IMR-90 (cell line): ENCODE measurements around the gene PBX3. TPM values are rescaled to one million over a fixed set of nuclear protein-coding genes. Genes with fewer than 3 reads are reported as not detected.

Experiments used
- ATAC-seq: fragments of 200-7000 bp; cut with Tn5 transposase; 2 replicates; pipeline ENCODE4 v1.9.1; 2020; ENCODE audit warnings: low read depth, mild to moderate bottlenecking, moderate library complexity
- BruUV-seq: library from RNA; stranded (reverse); fragments of 400-500 nt; replicated peaks from 2 replicates; lab custom pipeline; 2021; lab: Mats Ljungman, UMichigan
- CTCF ChIA-PET: fragments of 300-600 bp; formaldehyde crosslinking; extraction: SDS; loops from one replicate; lab custom pipeline; 2021; ENCODE audit warnings: antibody characterized with exemption; lab: Yijun Ruan, JAX
- POLR2A ChIA-PET: fragments of 300-600 bp; sonication (Branson Sonifier 250); formaldehyde crosslinking; loops from one replicate; lab custom pipeline; 2022; ENCODE audit warnings: antibody characterized with exemption; ENCODE audit not compliant: unreplicated experiment; lab: Charles Lee
- DNase-seq: peaks from one replicate; pipeline ENCODE4 v3.0.0; 2013
- H2AFZ ChIP-seq: replicated peaks from 2 replicates; pipeline ENCODE3; 2013; ENCODE audit warnings: low read length, mild to moderate bottlenecking; ENCODE audit not compliant: poor library complexity
- H2AK5ac ChIP-seq: 2 replicates; pipeline ENCODE4 v1.6.1; 2013; ENCODE audit warnings: low read depth, low read length, inconsistent platforms
- H2AK9ac ChIP-seq: replicated peaks from 2 replicates; pipeline ENCODE3; 2013; ENCODE audit warnings: mild to moderate bottlenecking, low read depth, low read length, moderate library complexity; ENCODE audit not compliant: poor library complexity
- H2BK120ac ChIP-seq: 2 replicates; pipeline ENCODE4 v1.6.1; 2013; ENCODE audit warnings: low read depth, low read length, inconsistent platforms
- H2BK15ac ChIP-seq: 3 replicates; pipeline ENCODE4 v1.6.1; 2013; ENCODE audit warnings: low read depth, low read length, inconsistent platforms
- H2BK20ac ChIP-seq: 2 replicates; pipeline ENCODE4 v1.6.1; 2013; ENCODE audit warnings: low read depth, mild to moderate bottlenecking, inconsistent platforms, low read length, moderate library complexity
- H2BK5ac ChIP-seq: 2 replicates; pipeline ENCODE4 v1.6.1; 2013; ENCODE audit warnings: mild to moderate bottlenecking, low read depth, low read length, inconsistent platforms; ENCODE audit not compliant: poor library complexity, severe bottlenecking
- H3K14ac ChIP-seq: replicated peaks from 2 replicates; pipeline ENCODE4 v1.6.1; 2013; ENCODE audit warnings: low read depth, low read length, inconsistent platforms
- H3K18ac ChIP-seq: 2 replicates; pipeline ENCODE4 v1.6.1; 2013; ENCODE audit warnings: low read depth, low read length, control low read depth
- H3K23ac ChIP-seq: 2 replicates; pipeline ENCODE4 v1.6.1; 2013; ENCODE audit warnings: low read depth, low read length, inconsistent platforms
- H3K27ac ChIP-seq: 2 replicates; pipeline ENCODE4 v1.5.1; 2013; ENCODE audit warnings: mild to moderate bottlenecking, control low read depth, low read length; ENCODE audit not compliant: insufficient read depth
- H3K27me3 ChIP-seq: 2 replicates; pipeline ENCODE4 v1.6.1; 2013; ENCODE audit warnings: low read length; ENCODE audit not compliant: control insufficient read depth, insufficient read depth
- H3K36me3 ChIP-seq: 2 replicates; pipeline ENCODE4 v1.6.1; 2013; ENCODE audit warnings: low read length, mixed read lengths; ENCODE audit not compliant: control insufficient read depth, insufficient read depth
- H3K4ac ChIP-seq: 2 replicates; pipeline ENCODE4 v1.6.1; 2013; ENCODE audit warnings: low read depth, low read length, inconsistent platforms
- H3K4me1 ChIP-seq: 2 replicates; pipeline ENCODE4 v1.6.1; 2013; ENCODE audit warnings: low read length, mixed read lengths; ENCODE audit not compliant: control insufficient read depth, insufficient read depth
- H3K4me2 ChIP-seq: 2 replicates; pipeline ENCODE4 v1.6.1; 2013; ENCODE audit warnings: low read depth, mild to moderate bottlenecking, control low read depth, low read length, moderate library complexity
- H3K4me3 ChIP-seq: 2 replicates; pipeline ENCODE4 v1.5.1; 2013; ENCODE audit warnings: low read depth, mild to moderate bottlenecking, control low read depth, low read length, moderate library complexity; ENCODE audit not compliant: insufficient read depth
- H3K56ac ChIP-seq: 2 replicates; pipeline ENCODE4 v1.6.1; 2013; ENCODE audit warnings: low read length, inconsistent platforms; ENCODE audit not compliant: insufficient read depth; ENCODE audit errors: extremely low read depth
- H3K79me1 ChIP-seq, 2 experiments: 2 replicates each; pipeline ENCODE4 v1.6.1; 2013; ENCODE audit warnings: low read length in 2 of 2, inconsistent platforms in 1 of 2, low read depth in 1 of 2
- H3K9ac ChIP-seq: 2 replicates; pipeline ENCODE4 v1.6.1; 2013; ENCODE audit warnings: low read depth, low read length, control low read depth
- H3K9me1 ChIP-seq: 2 replicates; pipeline ENCODE4 v1.6.1; 2013; ENCODE audit warnings: low read length, inconsistent platforms; ENCODE audit not compliant: insufficient read depth
- H3K9me3 ChIP-seq: 2 replicates; pipeline ENCODE4 v1.6.1; 2013; ENCODE audit warnings: low read length; ENCODE audit not compliant: control insufficient read depth, insufficient read depth
- H4K20me1 ChIP-seq: 2 replicates; pipeline ENCODE4 v1.6.1; 2013; ENCODE audit warnings: low read length, inconsistent platforms; ENCODE audit not compliant: insufficient read depth
- H4K5ac ChIP-seq: 2 replicates; pipeline ENCODE4 v1.6.1; 2013; ENCODE audit warnings: mild to moderate bottlenecking, low read depth, low read length, control low read depth
- H4K8ac ChIP-seq, 2 experiments: 2 replicates each; pipeline ENCODE4 v1.6.1; 2013; ENCODE audit warnings: low read depth in 2 of 2, low read length in 2 of 2, control low read depth in 1 of 2, inconsistent platforms in 1 of 2
- H4K91ac ChIP-seq: 2 replicates; pipeline ENCODE4 v1.6.1; 2013; ENCODE audit warnings: low read depth, low read length, inconsistent platforms; ENCODE audit not compliant: insufficient read depth
- BHLHE40 ChIP-seq: fragments of 150-350 bp; IDR thresholded peaks from 2 replicates; pipeline ENCODE4 v1.6.1; 2016; ENCODE audit warnings: mild to moderate bottlenecking, low read depth, low read length
- CEBPB ChIP-seq: IDR thresholded peaks from 2 replicates; pipeline ENCODE4 v1.6.1; 2012; ENCODE audit warnings: low read depth, low read length, improper control_type of control experiment
- CHD1 ChIP-seq: IDR thresholded peaks from 2 replicates; pipeline ENCODE4 v1.6.1; 2012; ENCODE audit warnings: low read depth, low read length, improper control_type of control experiment
- CTCF ChIP-seq: conservative IDR thresholded peaks from 2 replicates; pipeline ENCODE4 v1.5.1; 2012; ENCODE audit warnings: mild to moderate bottlenecking, low read depth, low read length, improper control_type of control experiment
- ELK1 ChIP-seq: fragments of 150-350 bp; IDR thresholded peaks from 2 replicates; pipeline ENCODE4 v1.6.1; 2016; ENCODE audit warnings: low read depth, mild to moderate bottlenecking, low read length, moderate library complexity, borderline replicate concordance
- FOS ChIP-seq: fragments of 150-350 bp; IDR thresholded peaks from 2 replicates; pipeline ENCODE4 v1.6.1; 2016; ENCODE audit warnings: low read depth, low read length
- MAFK ChIP-seq: IDR thresholded peaks from 2 replicates; pipeline ENCODE4 v1.6.1; 2012; ENCODE audit warnings: low read depth, low read length, improper control_type of control experiment
- MAZ ChIP-seq: IDR thresholded peaks from 2 replicates; pipeline ENCODE4 v1.6.1; 2012; ENCODE audit warnings: low read depth, mild to moderate bottlenecking, low read length, improper control_type of control experiment, moderate library complexity, borderline replicate concordance
- MXI1 ChIP-seq: IDR thresholded peaks from 2 replicates; pipeline ENCODE4 v1.6.1; 2012; ENCODE audit warnings: low read depth, mild to moderate bottlenecking, low read length, moderate library complexity, borderline replicate concordance
- NFE2L2 ChIP-seq: fragments of 150-350 bp; IDR thresholded peaks from 2 replicates; pipeline ENCODE4 v1.6.1; 2016; ENCODE audit warnings: low read depth, mild to moderate bottlenecking, low read length
- POLR2A ChIP-seq: IDR thresholded peaks from 2 replicates; pipeline ENCODE4 v1.6.1; 2012; ENCODE audit warnings: mild to moderate bottlenecking, low read depth, low read length
- RAD21 ChIP-seq: IDR thresholded peaks from 2 replicates; pipeline ENCODE4 v1.6.1; 2012; ENCODE audit warnings: low read length, improper control_type of control experiment
- RCOR1 ChIP-seq: IDR thresholded peaks from 2 replicates; pipeline ENCODE4 v1.6.1; 2012; ENCODE audit warnings: mild to moderate bottlenecking, low read length, improper control_type of control experiment; ENCODE audit not compliant: insufficient replicate concordance
- RFX5 ChIP-seq: IDR thresholded peaks from 2 replicates; pipeline ENCODE4 v1.8.0; 2012; ENCODE audit warnings: low read depth, mild to moderate bottlenecking, low read length, moderate library complexity
- SMC3 ChIP-seq: fragments of 150-350 bp; IDR thresholded peaks from 2 replicates; pipeline ENCODE4 v1.6.1; 2016; ENCODE audit warnings: low read depth, mild to moderate bottlenecking, antibody characterized with exemption, low read length, moderate library complexity
- USF2 ChIP-seq: fragments of 150-350 bp; IDR thresholded peaks from 2 replicates; pipeline ENCODE4 v1.6.1; 2017; ENCODE audit warnings: mild to moderate bottlenecking, antibody characterized with exemption, low read length, low read depth
- WGBS, 2 experiments: methylation state at CpG; one replicate each; pipeline versions ENCODE4 v1.1.5 to v1.1.7; 2013; ENCODE audit warnings: missing lambda C conversion rate in 2 of 2; ENCODE audit not compliant: insufficient read length in 1 of 2; ENCODE audit errors: extremely low coverage in 2 of 2; 5-methylcytosine and 5-hydroxymethylcytosine counted together
- dilution Hi-C: fragments of 300-500 bp; cut with HindIII; formaldehyde crosslinking; loops from one replicate; pipeline ENCODE4 v1.14.3; 2018; ENCODE audit warnings: low sequenced_read_pairs; ENCODE audit not compliant: unreplicated experiment
- in situ Hi-C: fragments of 300-500 bp; cut with MboI; formaldehyde crosslinking; loops from 3 replicates; pipeline ENCODE4 v1.14.3; 2019; ENCODE audit warnings: low sequenced_read_pairs, inconsistent platforms, mixed read lengths
- intact Hi-C: fragments of 100-400 bp; cut with micrococcal nuclease; formaldehyde crosslinking; loops from 2 replicates; pipeline ENCODE4 v1.10.0; 2022
- polyA plus RNA-seq, 3 experiments: library from polyadenylated mRNA; depleted of rRNA; stranded (reverse); fragments of >200 nt; gene quantifications; 2 replicates each; pipeline ENCODE4 v1.2.3, GENCODE V29; 2012; ENCODE audit warnings: low replicate concordance in 1 of 3
- total RNA-seq: library from RNA; depleted of rRNA; stranded (reverse); fragments of >200 nt; gene quantifications from 2 replicates; pipeline ENCODE4 v1.2.3, GENCODE V29; 2012

PBX3 gene
- total and polyA plus RNA-seq, 2 of the 4 experiments (the other 2 are of a cell fraction): 12.0 to 15.6 TPM

- WGBS, 2 experiments: no CpG with 5 or more reads among the region's 4 CpGs
Measured at GRCh38 chr9:125948887-125949596, 201.9 kb downstream of the PBX3 start.

More at GRCh38 chr9:125948887-125949596, 201.9 kb downstream of the PBX3 start:
- no peak overlapping the region for H2BK120ac ChIP-seq
- H3K56ac ChIP-seq: no peak overlapping the region
- H3K18ac ChIP-seq: no peak overlapping the region
- H2AFZ ChIP-seq: no peak overlapping the region
- no peak overlapping the region for H4K8ac ChIP-seq
- H3K79me1 ChIP-seq: no peaks in the 10 kb centered on the region
- TF ChIP-seq MAFK: no peak
- no peak for TF ChIP-seq ELK1
- no peak for TF ChIP-seq CTCF
- no peak for TF ChIP-seq USF2
- no peak for TF ChIP-seq FOS
- no peak for TF ChIP-seq RFX5
- no peak for TF ChIP-seq RCOR1
- TF ChIP-seq SMC3: no peak
- no peak for TF ChIP-seq NFE2L2
- TF ChIP-seq BHLHE40: no peak
- TF ChIP-seq MAZ: no peak
- no peak for TF ChIP-seq MXI1
- TF ChIP-seq CEBPB: no peak
- TF ChIP-seq CHD1: no peak
- no peak for TF ChIP-seq RAD21
- TF ChIP-seq POLR2A: no peak
- ChIA-PET POLR2A (no interaction called here), CTCF (no interaction called here)
- 0 out of 2 replicates have a peak, but pooled peaks cover 2% of the 10 kb centered on the region for H3K9me3 ChIP-seq
- H2BK5ac ChIP-seq: no peak overlapping the region
- BruUV-seq: no TSS peak
- no peak overlapping the region for H2BK20ac ChIP-seq
- no peak overlapping the region for H3K23ac ChIP-seq
- peaks cover 3% of the 10 kb centered on the region; the same call in 1 of the 2 replicates for H3K9me1 ChIP-seq
- ATAC-seq (no peak), DNase-seq (no peak)
- H3K27me3 ChIP-seq: no peaks in the 10 kb centered on the region
- no peak overlapping the region for H3K4me2 ChIP-seq
- no peak overlapping the region for H4K5ac ChIP-seq
- no peak overlapping the region for H3K4ac ChIP-seq
- dilution Hi-C loops (no loop called here), intact Hi-C loops (no loop called here), in situ Hi-C loops (no loop called here)
- H2BK15ac ChIP-seq: no peak overlapping the region
- H3K9ac ChIP-seq: no peak overlapping the region
- no peak overlapping the region for H3K14ac ChIP-seq
- H4K20me1 ChIP-seq: no peaks in the 10 kb centered on the region
- no peak overlapping the region for H2AK9ac ChIP-seq
- H3K36me3 ChIP-seq: no peaks in the 10 kb centered on the region
- no peaks in the 10 kb centered on the region for H3K4me1 ChIP-seq
- H4K91ac ChIP-seq: no peak overlapping the region
- H3K4me3 ChIP-seq: no peak overlapping the region
- no peak overlapping the region for H2AK5ac ChIP-seq
- no peak overlapping the region for H3K27ac ChIP-seq
